Upper lobe of right lung (tissue), 1 donor: Measurements from ENCODE around the gene IRF3. TPM values are rescaled to one million over a fixed set of nuclear protein-coding genes. Genes with fewer than 3 reads are reported as not detected.

ENCODE experiments used
- ATAC-seq: fragments of 200-7000 bp; cut with Tn5 transposase; one replicate; pipeline ENCODE4 v1.9.1; 2020; ENCODE audit warnings: mild to moderate bottlenecking, moderate library complexity
- DNase-seq: peaks from one replicate; pipeline ENCODE4 v3.0.0-alpha.2; 2020
- H3K27ac ChIP-seq: fragments of 200-600 bp; one replicate; pipeline ENCODE4 v1.8.0; 2022
- H3K27me3 ChIP-seq: fragments of 200-600 bp; one replicate; pipeline ENCODE4 v1.8.0; 2022; ENCODE audit warnings: mild to moderate bottlenecking
- H3K36me3 ChIP-seq: fragments of 200-600 bp; one replicate; pipeline ENCODE4 v1.8.0; 2022
- H3K4me1 ChIP-seq: fragments of 200-600 bp; one replicate; pipeline ENCODE4 v1.8.0; 2022
- H3K4me3 ChIP-seq: fragments of 200-600 bp; one replicate; pipeline ENCODE4 v1.8.0; 2022; ENCODE audit warnings: mild to moderate bottlenecking
- H3K9me3 ChIP-seq: fragments of 200-600 bp; one replicate; pipeline ENCODE4 v1.8.0; 2022
- intact Hi-C: fragments of 100-400 bp; cut with DNase I; formaldehyde crosslinking; loops from one replicate; pipeline ENCODE4 v1.11.0; 2022
- total RNA-seq: library from RNA; stranded (reverse); fragmentation: NEBNext Ultra II Directional; extraction: Animal tissue kit (Norgen Biotek cat#: 25700); gene quantifications from one replicate; pipeline ENCODE4 v1.2.1, GENCODE V29; 2021
- TF ChIP-seq, protein P1 (sequence below): fragments of 200-600 bp; IDR thresholded peaks from one replicate; pipeline ENCODE4 v1.8.0; 2022; ENCODE audit warnings: antibody characterized with exemption
- donor health status: DM: no; HTN: yes; CAD: no; lungs with severe emphysema.

IRF3 gene
- total RNA-seq, 1 donor from 2014 or later, result 86.4 TPM

- DNase-seq (no peak), ATAC-seq (no peak)
- no peaks in the 10 kb centered on the region for H3K9me3 ChIP-seq
- peaks cover 54% of the 10 kb centered on the region for H3K36me3 ChIP-seq
- no peaks in the 10 kb centered on the region for H3K27me3 ChIP-seq
- no peak overlapping the region for H3K4me3 ChIP-seq
- TF ChIP-seq, protein P1, sequence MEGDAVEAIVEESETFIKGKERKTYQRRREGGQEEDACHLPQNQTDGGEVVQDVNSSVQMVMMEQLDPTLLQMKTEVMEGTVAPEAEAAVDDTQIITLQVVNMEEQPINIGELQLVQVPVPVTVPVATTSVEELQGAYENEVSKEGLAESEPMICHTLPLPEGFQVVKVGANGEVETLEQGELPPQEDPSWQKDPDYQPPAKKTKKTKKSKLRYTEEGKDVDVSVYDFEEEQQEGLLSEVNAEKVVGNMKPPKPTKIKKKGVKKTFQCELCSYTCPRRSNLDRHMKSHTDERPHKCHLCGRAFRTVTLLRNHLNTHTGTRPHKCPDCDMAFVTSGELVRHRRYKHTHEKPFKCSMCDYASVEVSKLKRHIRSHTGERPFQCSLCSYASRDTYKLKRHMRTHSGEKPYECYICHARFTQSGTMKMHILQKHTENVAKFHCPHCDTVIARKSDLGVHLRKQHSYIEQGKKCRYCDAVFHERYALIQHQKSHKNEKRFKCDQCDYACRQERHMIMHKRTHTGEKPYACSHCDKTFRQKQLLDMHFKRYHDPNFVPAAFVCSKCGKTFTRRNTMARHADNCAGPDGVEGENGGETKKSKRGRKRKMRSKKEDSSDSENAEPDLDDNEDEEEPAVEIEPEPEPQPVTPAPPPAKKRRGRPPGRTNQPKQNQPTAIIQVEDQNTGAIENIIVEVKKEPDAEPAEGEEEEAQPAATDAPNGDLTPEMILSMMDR, result no peak
- intact Hi-C loops, result no loop called here
- peaks cover 27% of the 10 kb centered on the region for H3K4me1 ChIP-seq
- no peak overlapping the region for H3K27ac ChIP-seq
Measured at GRCh38 chr19:49681830-49682229, 16.2 kb upstream of the IRF3 start.

GRCh38 chr19:49680421-49681351 lies 15.0 kb upstream of the IRF3 start:
- peak; percentile 59 for ATAC-seq
- Histone ChIP-seq H3K36me3 (peaks cover 46% of the 10 kb centered on the region), H3K4me3 (no peak overlapping the region)

GRCh38 chr19:49679771-49680413 lies 14.2 kb upstream of the IRF3 start:
- Histone ChIP-seq H3K27ac (peak overlapping the region; percentile 47), H3K36me3 (peaks cover 38% of the 10 kb centered on the region), H3K4me1 (peaks cover 33% of the 10 kb centered on the region), H3K4me3 (no peak overlapping the region), H3K9me3 (no peaks in the 10 kb centered on the region), H3K27me3 (no peaks in the 10 kb centered on the region)
- DNase-seq (no peak), ATAC-seq (no peak)
- TF ChIP-seq, protein P1, result no peak
- intact Hi-C loops, result no loop called here

More at GRCh38 chr19:49680421-49681351, 15.0 kb upstream of the IRF3 start:
- peak overlapping the region; percentile 47 for H3K27ac ChIP-seq
- H3K9me3 ChIP-seq, result no peaks in the 10 kb centered on the region
- TF ChIP-seq, protein P1, result peak; percentile 99
- intact Hi-C loops, result no loop called here
- peak; percentile 95 for DNase-seq
- H3K27me3 ChIP-seq, result no peaks in the 10 kb centered on the region
- H3K4me1 ChIP-seq, result peaks cover 33% of the 10 kb centered on the region

- intact Hi-C loops, result no loop called here
- Histone ChIP-seq H3K36me3 (peaks cover 31% of the 10 kb centered on the region), H3K27me3 (no peaks in the 10 kb centered on the region), H3K27ac (no peak overlapping the region), H3K4me3 (no peak overlapping the region), H3K4me1 (peaks cover 33% of the 10 kb centered on the region), H3K9me3 (no peaks in the 10 kb centered on the region)
- no peak for DNase-seq
- TF ChIP-seq, protein P1, result no peak
- ATAC-seq, result no peak
Measured at GRCh38 chr19:49678985-49679770, 13.5 kb upstream of the IRF3 start.

DNA sequence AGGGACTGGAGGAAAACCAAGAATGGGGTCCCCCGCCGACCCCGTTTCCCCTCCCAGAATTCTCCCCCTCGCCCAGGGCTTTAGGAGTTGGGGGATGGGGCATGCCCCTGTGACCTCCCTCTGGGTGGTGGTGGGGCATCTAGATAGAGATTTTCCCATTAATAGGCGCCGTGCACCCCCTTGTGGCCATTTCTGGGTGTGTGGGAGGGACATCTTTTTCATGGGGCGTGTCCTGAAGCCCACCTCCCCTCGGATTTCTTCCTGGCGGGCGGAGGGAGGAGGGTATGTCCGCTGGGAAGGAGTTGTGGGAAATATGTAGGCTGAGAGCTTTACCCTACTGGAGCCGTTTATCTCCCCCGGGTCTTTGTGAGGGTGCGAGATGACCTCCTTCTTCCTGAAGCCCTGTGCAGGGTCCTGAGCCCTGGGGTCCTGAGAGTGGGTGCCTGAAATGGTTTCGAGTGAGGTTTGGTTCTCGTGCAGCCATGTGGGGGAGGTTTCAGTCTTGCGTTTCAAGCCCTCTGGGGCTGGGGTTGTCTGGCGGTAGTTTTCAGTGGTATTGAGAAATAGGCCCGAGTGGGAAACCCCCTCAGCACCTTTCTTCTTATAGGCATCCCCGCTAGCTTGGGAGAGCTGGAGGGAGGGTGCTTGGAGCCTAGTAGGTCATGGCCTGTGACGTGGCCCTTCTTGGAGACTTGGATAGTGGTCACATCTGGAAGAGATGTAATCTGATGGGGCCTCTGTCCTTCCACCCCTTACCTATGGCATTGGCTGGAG lies 12.4 kb upstream of the IRF3 start:
- Histone ChIP-seq H3K9me3 (no peaks in the 10 kb centered on the region), H3K36me3 (peaks cover 21% of the 10 kb centered on the region), H3K4me3 (peak overlapping the region; percentile 99), H3K4me1 (peaks cover 33% of the 10 kb centered on the region), H3K27ac (peak overlapping the region; percentile 97), H3K27me3 (no peaks in the 10 kb centered on the region)
- ATAC-seq (peak; percentile 4), DNase-seq (peak; percentile 84)
- intact Hi-C loops, result no loop called here
- TF ChIP-seq, protein P1, result peak; percentile 66
